SK-N-SH (cell line): ENCODE results near the gene AGFG1. TPM values are rescaled to one million over a fixed set of nuclear protein-coding genes. Genes with fewer than 3 reads are reported as not detected.

Experiments
- CTCF ChIA-PET: fragments of 300-600, 350-600 bp; formaldehyde crosslinking; extraction: SDS; loops from one replicate; lab custom pipeline; 2021; lab: Yijun Ruan, JAX
- POLR2A ChIA-PET: fragments of 350-600 bp; sonication (Branson Sonifier 250); formaldehyde crosslinking; extraction: SDS; loops from one replicate; lab custom pipeline; 2020; ENCODE audit warnings: antibody characterized with exemption, inconsistent platforms; lab: Yijun Ruan, JAX
- DNase-seq: peaks from one replicate; pipeline ENCODE4 v3.0.0; 2012
- H2AFZ ChIP-seq: fragments of 200-600 bp; sonication (generic); 2 replicates; pipeline ENCODE4 v1.8.1; 2016; ENCODE audit warnings: antibody characterized with exemption, mild to moderate bottlenecking, low read depth
- H3F3A ChIP-seq: fragments of 200-600 bp; sonication (generic); replicated peaks from 2 replicates; pipeline ENCODE3; 2016; ENCODE audit warnings: antibody characterized with exemption, mild to moderate bottlenecking; ENCODE audit not compliant: insufficient read depth
- H3K27ac ChIP-seq, 2 experiments: fragments of 200-500 bp in 1 of 2; fragments of 200-600 bp in 1 of 2; sonication (Bioruptor generic) in 1 of 2; sonication (generic), shearing (Covaris generic) in 1 of 2; 2 replicates each; pipeline versions ENCODE4 v1.5.1 to v1.6.1; 2014 to 2016; ENCODE audit warnings: low read depth in 2 of 2, inconsistent platforms in 1 of 2, low read length in 1 of 2, mild to moderate bottlenecking in 1 of 2, mixed read lengths in 1 of 2
- H3K27me3 ChIP-seq: fragments of 200-600 bp; sonication (generic), shearing (Covaris generic); 2 replicates; pipeline ENCODE4 v1.6.1; 2016; ENCODE audit warnings: mixed run types; ENCODE audit not compliant: insufficient read depth
- H3K36me3 ChIP-seq, 2 experiments: fragments of 200-500 bp in 1 of 2; fragments of 200-600 bp in 1 of 2; sonication (Bioruptor generic) in 1 of 2; sonication (generic) in 1 of 2; replicated peaks in 1 of 2; 2 replicates each; pipeline versions ENCODE3 to v1.5.1; 2014 to 2016; ENCODE audit warnings: low read length in 1 of 2, mild to moderate bottlenecking in 1 of 2; ENCODE audit not compliant: insufficient read depth in 2 of 2, control insufficient read depth in 1 of 2
- H3K4me1 ChIP-seq, 2 experiments: fragments of 200-500 bp in 1 of 2; fragments of 200-600 bp in 1 of 2; sonication (Bioruptor generic) in 1 of 2; sonication (generic), shearing (Covaris generic) in 1 of 2; 2 replicates each; pipeline versions ENCODE4 v1.5.1 to v1.6.1; 2014 to 2016; ENCODE audit warnings: low read depth in 1 of 2, low read length in 1 of 2, mixed run types in 1 of 2; ENCODE audit not compliant: insufficient read depth in 2 of 2, control insufficient read depth in 1 of 2
- H3K4me2 ChIP-seq: fragments of 200-600 bp; sonication (generic), shearing (Covaris generic); 2 replicates; pipeline ENCODE4 v1.6.1; 2017; ENCODE audit warnings: mixed run types
- H3K4me3 ChIP-seq, 2 experiments: fragments of 200-500 bp in 1 of 2; fragments of 200-600 bp in 1 of 2; sonication (Bioruptor generic) in 1 of 2; sonication (generic), shearing (Covaris generic) in 1 of 2; 2 replicates each; pipeline versions ENCODE4 v1.5.1 to v1.8.1; 2014 to 2016; ENCODE audit warnings: low read depth in 2 of 2, inconsistent platforms in 1 of 2, low read length in 1 of 2, mild to moderate bottlenecking in 1 of 2, mixed read lengths in 1 of 2, moderate library complexity in 1 of 2
- H3K79me2 ChIP-seq: fragments of 200-600 bp; sonication (generic); 2 replicates; pipeline ENCODE4 v1.8.1; 2017; ENCODE audit warnings: mild to moderate bottlenecking; ENCODE audit not compliant: insufficient read depth
- H3K9ac ChIP-seq: fragments of 200-600 bp; sonication (generic); 2 replicates; pipeline ENCODE4 v1.6.1; 2017; ENCODE audit warnings: mixed run types
- H3K9me2 ChIP-seq: fragments of 200-600 bp; sonication (generic); 2 replicates; pipeline ENCODE4 v1.6.1; 2017; ENCODE audit warnings: mixed run types
- H3K9me3 ChIP-seq: fragments of 200-600 bp; sonication (generic); 2 replicates; pipeline ENCODE4 v1.6.1; 2017; ENCODE audit warnings: mixed run types, mild to moderate bottlenecking, moderate library complexity
- H4K20me1 ChIP-seq: fragments of 200-600 bp; sonication (generic); 2 replicates; pipeline ENCODE4 v1.6.1; 2017; ENCODE audit warnings: mild to moderate bottlenecking, mixed run types; ENCODE audit not compliant: insufficient read depth
- CHD2 ChIP-seq: fragments of 150-350 bp; IDR thresholded peaks from 2 replicates; pipeline ENCODE4 v1.6.1; 2018; ENCODE audit warnings: low read length; ENCODE audit not compliant: partially characterized antibody
- GATA2 ChIP-seq: sonication (generic); formaldehyde crosslinking; IDR thresholded peaks from 2 replicates; pipeline ENCODE4 v1.5.0; 2020; ENCODE audit warnings: mild to moderate bottlenecking, missing genetic modification reagents
- MEF2A ChIP-seq: IDR thresholded peaks from 2 replicates; pipeline ENCODE4 v1.4.0; 2012; ENCODE audit warnings: low read depth, borderline replicate concordance
- RAD21 ChIP-seq: IDR thresholded peaks from 2 replicates; pipeline ENCODE4 v1.6.1; 2012; ENCODE audit warnings: mild to moderate bottlenecking, low read length
- SMC3 ChIP-seq: IDR thresholded peaks from 2 replicates; pipeline ENCODE4 v1.6.1; 2012; ENCODE audit warnings: low read depth, low read length, improper control_type of control experiment
- WGBS: methylation state at CpG from one replicate; pipeline ENCODE4 v1.1.6; 2017; ENCODE audit warnings: low lambda C conversion rate; 5-methylcytosine and 5-hydroxymethylcytosine counted together
- polyA plus RNA-seq, 3 experiments: library from polyadenylated mRNA; depleted of rRNA; stranded (reverse); fragments of >200 nt; gene quantifications; 2 replicates each; pipeline ENCODE4 v1.2.3, GENCODE V29; 2012
- TF ChIP-seq, protein P1 (sequence below): fragments of 150-350 bp; IDR thresholded peaks from 2 replicates; pipeline ENCODE4 v1.6.1; 2016; ENCODE audit warnings: mild to moderate bottlenecking, low read depth, low read length
- TF ChIP-seq, protein P2 (sequence below): IDR thresholded peaks from 2 replicates; pipeline ENCODE4 v1.4.0; 2012; ENCODE audit warnings: low read depth
- TF ChIP-seq, protein P3 (sequence below): IDR thresholded peaks from 2 replicates; pipeline ENCODE4 v1.4.0; 2012; ENCODE audit warnings: low read depth, borderline replicate concordance

The AGFG1 gene
- polyA plus RNA-seq, 1 of the 3 experiments (the other 2 are of a cell fraction) = 42.3 TPM

DNA sequence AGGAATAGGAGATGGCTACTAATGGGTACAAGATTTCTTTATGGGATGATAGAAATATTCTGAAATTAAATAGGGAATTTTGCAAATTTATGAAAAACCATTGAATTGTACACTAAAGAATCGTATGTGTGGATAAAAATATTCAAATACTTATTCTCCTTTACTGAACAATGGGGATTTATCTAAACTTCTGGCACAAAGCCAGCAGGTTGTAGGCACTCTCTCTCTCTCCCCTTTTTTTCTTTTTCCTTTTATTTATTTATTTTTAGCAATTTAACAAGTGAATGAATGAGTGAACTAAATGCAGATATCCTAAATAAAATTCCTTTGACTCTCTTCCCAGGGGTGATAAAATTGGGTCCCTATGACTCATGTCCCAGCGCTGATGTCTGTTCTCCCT lies 104.9 kb downstream of the AGFG1 start (continued):
- TF ChIP-seq, protein P1, sequence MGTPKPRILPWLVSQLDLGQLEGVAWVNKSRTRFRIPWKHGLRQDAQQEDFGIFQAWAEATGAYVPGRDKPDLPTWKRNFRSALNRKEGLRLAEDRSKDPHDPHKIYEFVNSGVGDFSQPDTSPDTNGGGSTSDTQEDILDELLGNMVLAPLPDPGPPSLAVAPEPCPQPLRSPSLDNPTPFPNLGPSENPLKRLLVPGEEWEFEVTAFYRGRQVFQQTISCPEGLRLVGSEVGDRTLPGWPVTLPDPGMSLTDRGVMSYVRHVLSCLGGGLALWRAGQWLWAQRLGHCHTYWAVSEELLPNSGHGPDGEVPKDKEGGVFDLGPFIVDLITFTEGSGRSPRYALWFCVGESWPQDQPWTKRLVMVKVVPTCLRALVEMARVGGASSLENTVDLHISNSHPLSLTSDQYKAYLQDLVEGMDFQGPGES = no peak
- TF ChIP-seq, protein P2, sequence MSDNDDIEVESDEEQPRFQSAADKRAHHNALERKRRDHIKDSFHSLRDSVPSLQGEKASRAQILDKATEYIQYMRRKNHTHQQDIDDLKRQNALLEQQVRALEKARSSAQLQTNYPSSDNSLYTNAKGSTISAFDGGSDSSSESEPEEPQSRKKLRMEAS = no peak
- TF ChIP-seq, protein P3, sequence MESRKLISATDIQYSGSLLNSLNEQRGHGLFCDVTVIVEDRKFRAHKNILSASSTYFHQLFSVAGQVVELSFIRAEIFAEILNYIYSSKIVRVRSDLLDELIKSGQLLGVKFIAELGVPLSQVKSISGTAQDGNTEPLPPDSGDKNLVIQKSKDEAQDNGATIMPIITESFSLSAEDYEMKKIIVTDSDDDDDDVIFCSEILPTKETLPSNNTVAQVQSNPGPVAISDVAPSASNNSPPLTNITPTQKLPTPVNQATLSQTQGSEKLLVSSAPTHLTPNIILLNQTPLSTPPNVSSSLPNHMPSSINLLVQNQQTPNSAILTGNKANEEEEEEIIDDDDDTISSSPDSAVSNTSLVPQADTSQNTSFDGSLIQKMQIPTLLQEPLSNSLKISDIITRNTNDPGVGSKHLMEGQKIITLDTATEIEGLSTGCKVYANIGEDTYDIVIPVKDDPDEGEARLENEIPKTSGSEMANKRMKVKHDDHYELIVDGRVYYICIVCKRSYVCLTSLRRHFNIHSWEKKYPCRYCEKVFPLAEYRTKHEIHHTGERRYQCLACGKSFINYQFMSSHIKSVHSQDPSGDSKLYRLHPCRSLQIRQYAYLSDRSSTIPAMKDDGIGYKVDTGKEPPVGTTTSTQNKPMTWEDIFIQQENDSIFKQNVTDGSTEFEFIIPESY = no peak
- no peak for TF ChIP-seq MEF2A

DNA sequence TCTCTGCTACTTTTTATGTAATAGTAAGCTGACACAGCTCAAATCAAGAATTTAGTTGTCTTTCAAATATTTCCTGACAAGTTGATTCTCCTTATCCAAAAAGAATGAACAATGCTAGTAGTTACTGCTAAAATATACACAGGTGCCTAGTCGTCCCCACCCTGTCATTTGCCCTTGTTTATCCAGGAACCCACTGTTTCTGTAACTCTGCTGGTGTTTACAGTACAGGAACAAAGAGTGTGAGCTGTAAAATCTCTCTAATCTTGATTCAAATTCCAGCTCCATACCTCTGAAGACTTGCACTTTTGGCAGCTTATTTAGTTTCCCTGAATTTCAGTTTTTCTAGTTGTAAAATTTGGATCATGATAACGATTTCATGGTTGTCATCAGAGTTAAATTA lies 105.6 kb downstream of the AGFG1 start:
- H3K27ac ChIP-seq = no peak overlapping the region
- H3K9me2 ChIP-seq = no peaks in the 10 kb centered on the region
- CTCF ChIA-PET = interaction anchor here (1.5 to 1.9 kb wide), 2 partner anchors 10 to 171 kb away, joined by 4 to 5 read pairs; no protein-coding TSS in a partner anchor
- 0 out of 2 replicates have a peak, but pooled peaks cover 3% of the 10 kb centered on the region for H3K9me3 ChIP-seq
- no peak for DNase-seq
- H3K4me2 ChIP-seq = no peak overlapping the region
- no peaks in the 10 kb centered on the region for H3K27me3 ChIP-seq
- no peaks in the 10 kb centered on the region for H3K36me3 ChIP-seq
- WGBS = 26% methylated on average over 2 of the region's 2 CpGs
- TF ChIP-seq, protein P1 = no peak
- no peak for TF ChIP-seq GATA2 (CRISPR knock-in tag)
- no peak for TF ChIP-seq SMC3
- TF ChIP-seq CHD2 = no peak
- TF ChIP-seq, all 33 proteins: peak for 0
- H3K4me3 ChIP-seq = no peak overlapping the region
- H3F3A ChIP-seq = no peaks in the 10 kb centered on the region
- no peak overlapping the region for H2AFZ ChIP-seq
- no peaks in the 10 kb centered on the region for H3K4me1 ChIP-seq
- POLR2A ChIA-PET = no interaction called here
- H3K9ac ChIP-seq = no peak overlapping the region
- no peaks in the 10 kb centered on the region for H4K20me1 ChIP-seq
- H3K79me2 ChIP-seq = no peaks in the 10 kb centered on the region

DNA sequence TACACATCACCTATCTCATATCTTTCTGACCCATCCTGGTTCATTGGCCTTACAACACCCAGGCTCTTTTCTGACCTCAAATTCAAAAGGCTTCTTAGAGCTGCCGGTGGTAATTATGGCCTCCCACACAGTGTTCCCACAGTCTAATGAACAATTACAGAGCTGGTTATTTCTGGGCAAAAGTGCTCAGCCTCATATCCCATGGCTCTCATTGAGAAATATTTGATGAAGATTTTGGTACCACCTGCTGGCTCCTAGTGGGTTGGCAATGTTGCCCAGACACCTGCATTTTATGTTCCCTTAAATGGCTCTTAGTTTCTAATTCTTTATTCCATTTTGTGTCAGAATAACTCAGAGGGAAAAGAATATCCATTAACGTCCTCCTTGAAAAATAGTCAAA lies 106.7 kb downstream of the AGFG1 start:
- H3K9me3 ChIP-seq = 0 out of 2 replicates have a peak, but pooled peaks cover 3% of the 10 kb centered on the region
- H3K9ac ChIP-seq = no peak overlapping the region
- H3K36me3 ChIP-seq = no peaks in the 10 kb centered on the region
- H3F3A ChIP-seq = no peaks in the 10 kb centered on the region
- 62% methylated on average over 2 of the region's 2 CpGs for WGBS
- CTCF ChIA-PET = interaction anchor here (0.8 to 1.9 kb wide), 5 partner anchors 9 to 173 kb away, joined by 3 to 5 read pairs (median 3); no protein-coding TSS in a partner anchor
- POLR2A ChIA-PET = no interaction called here
- no peak overlapping the region for H3K4me3 ChIP-seq
- no peak for DNase-seq
- H3K4me1 ChIP-seq = no peaks in the 10 kb centered on the region
- H3K9me2 ChIP-seq = no peaks in the 10 kb centered on the region
- no peak overlapping the region for H3K27ac ChIP-seq
- H3K27me3 ChIP-seq = no peaks in the 10 kb centered on the region
- H3K79me2 ChIP-seq = no peaks in the 10 kb centered on the region
- H3K4me2 ChIP-seq = no peak overlapping the region
- TF ChIP-seq RAD21 = 0 out of 2 replicates have a peak, but pooled peaks have one; percentile 8
- TF ChIP-seq CHD2 = no peak
- H4K20me1 ChIP-seq = no peaks in the 10 kb centered on the region
- H2AFZ ChIP-seq = no peak overlapping the region
